CD14-positive monocyte (primary cell): ENCODE data around the gene RTP3. TPM values are rescaled to one million over a fixed set of nuclear protein-coding genes. Genes with fewer than 3 reads are reported as not detected.

Experiments
- DNase-seq, 3 donors: peaks; one replicate each; pipeline ENCODE4 v3.0.0-alpha.2; 2011 to 2022
- H2AFZ ChIP-seq: 2 replicates; pipeline ENCODE4 v1.6.0; 2012; ENCODE audit warnings: mild to moderate bottlenecking, low read depth, low read length, inconsistent platforms; ENCODE audit not compliant: insufficient read depth, poor library complexity, severe bottlenecking
- H3K27ac ChIP-seq, 2 donors: 1 replicate in 1 of 2; 2 replicates in 1 of 2; pipeline ENCODE4 v1.5.1; 2012 to 2013; ENCODE audit warnings: low read length in 2 of 2, control low read depth in 1 of 2, inconsistent platforms in 1 of 2, low read depth in 1 of 2, mild to moderate bottlenecking in 1 of 2
- H3K27me3 ChIP-seq, 2 donors: one replicate each; pipeline versions ENCODE4 v1.6.0 to v1.6.1; 2011 to 2013; ENCODE audit warnings: low read length in 2 of 2; ENCODE audit not compliant: control insufficient read depth in 2 of 2, insufficient read depth in 2 of 2
- H3K36me3 ChIP-seq, 2 donors: replicated peaks in 1 of 2; 1 replicate in 1 of 2; 2 replicates in 1 of 2; pipeline versions ENCODE4 v1.5.1 to v1.6.1; 2012 to 2013; ENCODE audit warnings: low read length in 2 of 2, control low read depth in 1 of 2, inconsistent platforms in 1 of 2, mild to moderate bottlenecking in 1 of 2; ENCODE audit not compliant: insufficient read depth in 2 of 2, control insufficient read depth in 1 of 2
- H3K4me1 ChIP-seq, 2 donors: 1 replicate in 1 of 2; 2 replicates in 1 of 2; pipeline versions ENCODE4 v1.5.1 to v1.6.1; 2012 to 2013; ENCODE audit warnings: low read length in 2 of 2, control low read depth in 1 of 2, inconsistent platforms in 1 of 2, mild to moderate bottlenecking in 1 of 2, moderate library complexity in 1 of 2; ENCODE audit not compliant: insufficient read depth in 2 of 2, control insufficient read depth in 1 of 2
- H3K4me2 ChIP-seq: replicated peaks from 2 replicates; pipeline ENCODE3; 2012; ENCODE audit warnings: low read length, moderate library complexity, mild to moderate bottlenecking; ENCODE audit not compliant: poor library complexity, severe bottlenecking; ENCODE audit errors: extremely low read depth
- H3K4me3 ChIP-seq, 3 experiments: fragments of 200-600 bp in 1 of 3; sonication (generic) in 1 of 3; replicated peaks in 1 of 3; 1 replicate in 2 of 3; 2 replicates in 1 of 3; pipeline ENCODE4 v1.5.1; 2011 to 2013; ENCODE audit warnings: low read length in 3 of 3, mild to moderate bottlenecking in 3 of 3, control low read depth in 2 of 3, low read depth in 2 of 3, inconsistent platforms in 1 of 3, moderate library complexity in 1 of 3
- H3K79me2 ChIP-seq: 2 replicates; pipeline ENCODE4 v1.6.0; 2012; ENCODE audit warnings: mild to moderate bottlenecking, control low read depth, inconsistent platforms, low read length, moderate library complexity; ENCODE audit not compliant: insufficient read depth
- H3K9ac ChIP-seq: 2 replicates; pipeline ENCODE4 v1.6.0; 2017; ENCODE audit warnings: low read length, mild to moderate bottlenecking; ENCODE audit not compliant: insufficient read depth, poor library complexity, severe bottlenecking
- H3K9me3 ChIP-seq, 2 donors: replicated peaks in 1 of 2; 1 replicate in 1 of 2; 2 replicates in 1 of 2; pipeline versions ENCODE4 v1.5.1 to v1.6.1; 2012 to 2013; ENCODE audit warnings: low read length in 2 of 2, control low read depth in 1 of 2; ENCODE audit not compliant: control insufficient read depth in 1 of 2, insufficient read depth in 1 of 2
- H4K20me1 ChIP-seq: 2 replicates; pipeline ENCODE4 v1.6.0; 2012; ENCODE audit warnings: mild to moderate bottlenecking, low read length, control low read depth, moderate library complexity; ENCODE audit not compliant: insufficient read depth
- H3K27ac Mint-ChIP-seq, 7 donors: one replicate each; pipeline ENCODE4 v1.8.0; 2020; ENCODE audit warnings: mild to moderate bottlenecking in 7 of 7, mixed read lengths in 7 of 7, moderate library complexity in 6 of 7, inconsistent platforms in 2 of 7
- H3K27me3 Mint-ChIP-seq, 3 donors: one replicate each; pipeline ENCODE4 v1.8.0; 2021 to 2022; ENCODE audit warnings: low read depth in 3 of 3, mild to moderate bottlenecking in 3 of 3, mixed read lengths in 3 of 3, moderate library complexity in 3 of 3, inconsistent platforms in 1 of 3
- H3K36me3 Mint-ChIP-seq, 2 donors: one replicate each; pipeline ENCODE4 v1.8.0; 2020; ENCODE audit warnings: mixed read lengths in 2 of 2, inconsistent platforms in 1 of 2, mild to moderate bottlenecking in 1 of 2
- H3K4me1 Mint-ChIP-seq: one replicate; pipeline ENCODE4 v1.8.0; 2020; ENCODE audit warnings: mild to moderate bottlenecking, mixed read lengths
- H3K4me3 Mint-ChIP-seq, 2 donors: one replicate each; pipeline ENCODE4 v1.8.0; 2020; ENCODE audit warnings: mild to moderate bottlenecking in 2 of 2, mixed read lengths in 2 of 2, moderate library complexity in 1 of 2
- H3K9me3 Mint-ChIP-seq, 7 donors: one replicate each; pipeline ENCODE4 v1.8.0; 2020 to 2022; ENCODE audit warnings: mixed read lengths in 7 of 7, mild to moderate bottlenecking in 6 of 7, moderate library complexity in 6 of 7, inconsistent platforms in 2 of 7
- WGBS: methylation state at CpG from one replicate; pipeline ENCODE4 v1.1.5; 2013; ENCODE audit warnings: missing lambda C conversion rate; ENCODE audit not compliant: insufficient coverage; 5-methylcytosine and 5-hydroxymethylcytosine counted together
- intact Hi-C, 2 donors: fragments of 100-400 bp; cut with micrococcal nuclease; formaldehyde crosslinking; loops; one replicate each; pipeline versions ENCODE4 v1.15.0 to v1.15.1; 2023
- polyA plus RNA-seq, 3 donors: library from polyadenylated mRNA; depleted of rRNA in 1 of 3; unstranded in 2 of 3; stranded (reverse) in 1 of 3; fragments of 300-500 nt in 2 of 3; fragments of >200 nt in 1 of 3; fragmentation: Illumina TruSeq in 2 of 3; gene quantifications; 1 replicate in 2 of 3; 2 replicates in 1 of 3; pipeline ENCODE4 v1.2.3, GENCODE V29; 2012 to 2021
- TF ChIP-seq, protein P1 (sequence below): fragments of 200-600 bp; IDR thresholded peaks from one replicate; pipeline ENCODE4 v1.8.0; 2022; ENCODE audit warnings: antibody characterized with exemption, mild to moderate bottlenecking

Gene RTP3
- polyA plus RNA-seq, 3 donors, result not detected

DNA sequence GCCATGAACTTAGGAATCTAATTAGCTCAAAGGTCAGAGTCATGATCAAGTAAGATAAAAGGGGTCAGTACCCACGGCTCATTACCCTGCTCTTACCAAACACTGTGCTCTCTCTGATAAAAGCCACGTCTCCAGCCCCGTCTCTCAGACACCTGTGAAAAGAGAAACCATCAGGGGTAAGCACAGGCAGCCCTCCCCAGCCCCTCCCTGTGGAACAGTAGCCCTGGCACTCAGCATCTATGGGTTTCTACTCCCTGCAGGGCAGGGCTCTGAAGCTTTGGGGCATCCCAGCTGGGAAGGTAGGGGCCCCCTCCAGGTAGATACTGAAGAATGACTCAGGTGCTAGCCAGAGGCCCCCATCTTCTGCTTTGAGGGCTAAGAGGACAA lies 43.6 kb upstream of the RTP3 start:
- H3K4me1 Mint-ChIP-seq, result no peaks in the 10 kb centered on the region
- Histone ChIP-seq H3K9ac (no peak overlapping the region), H4K20me1 (no peaks in the 10 kb centered on the region), H3K4me3 (no peak overlapping the region), H3K4me2 (no peak overlapping the region), H3K27me3 (no peaks in the 10 kb centered on the region), H3K9me3 (no peaks in the 10 kb centered on the region), H2AFZ (no peak overlapping the region), H3K27ac (no peak overlapping the region), H3K79me2 (no peaks in the 10 kb centered on the region), H3K36me3 (no peaks in the 10 kb centered on the region), H3K4me1 (no peaks in the 10 kb centered on the region)
- H3K4me3 Mint-ChIP-seq, result no peak overlapping the region
- H3K27me3 Mint-ChIP-seq, result peaks cover 0 to 11% (median 3%) of the 10 kb centered on the region in 3 donors
- 90% methylated on average over 2 of the region's 3 CpGs for WGBS
- intact Hi-C loops, result no loop called here
- DNase-seq, result no peak
- TF ChIP-seq, protein P1, sequence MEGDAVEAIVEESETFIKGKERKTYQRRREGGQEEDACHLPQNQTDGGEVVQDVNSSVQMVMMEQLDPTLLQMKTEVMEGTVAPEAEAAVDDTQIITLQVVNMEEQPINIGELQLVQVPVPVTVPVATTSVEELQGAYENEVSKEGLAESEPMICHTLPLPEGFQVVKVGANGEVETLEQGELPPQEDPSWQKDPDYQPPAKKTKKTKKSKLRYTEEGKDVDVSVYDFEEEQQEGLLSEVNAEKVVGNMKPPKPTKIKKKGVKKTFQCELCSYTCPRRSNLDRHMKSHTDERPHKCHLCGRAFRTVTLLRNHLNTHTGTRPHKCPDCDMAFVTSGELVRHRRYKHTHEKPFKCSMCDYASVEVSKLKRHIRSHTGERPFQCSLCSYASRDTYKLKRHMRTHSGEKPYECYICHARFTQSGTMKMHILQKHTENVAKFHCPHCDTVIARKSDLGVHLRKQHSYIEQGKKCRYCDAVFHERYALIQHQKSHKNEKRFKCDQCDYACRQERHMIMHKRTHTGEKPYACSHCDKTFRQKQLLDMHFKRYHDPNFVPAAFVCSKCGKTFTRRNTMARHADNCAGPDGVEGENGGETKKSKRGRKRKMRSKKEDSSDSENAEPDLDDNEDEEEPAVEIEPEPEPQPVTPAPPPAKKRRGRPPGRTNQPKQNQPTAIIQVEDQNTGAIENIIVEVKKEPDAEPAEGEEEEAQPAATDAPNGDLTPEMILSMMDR, result no peak
- peaks cover 0 to 5% (median 0%) of the 10 kb centered on the region in 7 donors for H3K9me3 Mint-ChIP-seq
- H3K36me3 Mint-ChIP-seq, result no peaks in the 10 kb centered on the region
- no peak overlapping the region for H3K27ac Mint-ChIP-seq

DNA sequence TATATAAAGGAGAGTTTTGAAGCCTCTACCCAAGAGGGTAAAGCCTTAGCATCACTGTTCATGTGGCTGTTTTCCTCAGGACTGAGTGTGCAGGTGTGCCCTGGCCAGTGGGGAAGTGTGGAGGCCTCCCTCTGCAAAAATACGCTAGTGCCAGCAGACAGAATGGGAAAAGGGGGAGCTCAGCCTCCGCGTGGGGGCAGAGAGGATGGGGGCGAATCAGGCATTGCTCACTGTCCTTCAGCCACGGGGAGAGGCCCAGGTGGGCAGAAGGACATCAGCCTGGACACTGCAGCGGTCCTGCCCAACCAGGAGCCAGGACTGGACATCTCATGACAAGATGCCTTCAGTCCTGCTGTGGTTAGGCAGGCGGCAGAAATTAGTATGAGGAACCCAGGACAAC lies 43.2 kb upstream of the RTP3 start:
- H3K27ac Mint-ChIP-seq, result peak overlapping the region in 1 of 7 donors; percentile 83
- H4K20me1 ChIP-seq, result no peaks in the 10 kb centered on the region
- no peaks in the 10 kb centered on the region for H3K9me3 ChIP-seq
- H3K36me3 ChIP-seq, result no peaks in the 10 kb centered on the region
- H3K79me2 ChIP-seq, result no peaks in the 10 kb centered on the region
- no peak for DNase-seq
- intact Hi-C loops, result no loop called here
- no peak overlapping the region for H3K4me3 Mint-ChIP-seq
- H3K9ac ChIP-seq, result no peak overlapping the region
- no peak overlapping the region for H2AFZ ChIP-seq
- H3K27me3 Mint-ChIP-seq, result peaks cover 3 to 11% (median 3%) of the 10 kb centered on the region in 3 donors
- WGBS, result 92% methylated on average over 6 of the region's 7 CpGs
- no peaks in the 10 kb centered on the region for H3K27me3 ChIP-seq
- H3K36me3 Mint-ChIP-seq, result no peaks in the 10 kb centered on the region
- H3K27ac ChIP-seq, result no peak overlapping the region
- H3K9me3 Mint-ChIP-seq, result peaks cover 0 to 5% (median 0%) of the 10 kb centered on the region in 7 donors
- TF ChIP-seq, protein P1, result no peak
- H3K4me3 ChIP-seq, result no peak overlapping the region
- no peaks in the 10 kb centered on the region for H3K4me1 ChIP-seq
- H3K4me1 Mint-ChIP-seq, result no peaks in the 10 kb centered on the region
- H3K4me2 ChIP-seq, result no peak overlapping the region
